GM12878 (cell line): ENCODE data around the gene GABBR2. TPM values are rescaled to one million over a fixed set of nuclear protein-coding genes. Genes with fewer than 3 reads are reported as not detected.

Experiments used
- ATAC-seq: fragments of 200-7000 bp; cut with Tn5 transposase; 3 replicates; pipeline ENCODE4 v1.9.1; 2020; ENCODE audit warnings: mild to moderate bottlenecking, moderate library complexity
- BruUV-seq: library from RNA; stranded (reverse); fragments of 400-500 nt; replicated peaks from 2 replicates; lab custom pipeline; 2021; lab: Mats Ljungman, UMichigan
- CTCF ChIA-PET: fragments of 300-600 bp; sonication (Branson Sonifier 250); formaldehyde crosslinking; extraction: SDS; loops from one replicate; lab custom pipeline; 2021; ENCODE audit warnings: inconsistent platforms; lab: Yijun Ruan, JAX
- POLR2A ChIA-PET: fragments of 350-600 bp; formaldehyde crosslinking; extraction: SDS; loops from one replicate; lab custom pipeline; 2021; ENCODE audit warnings: inconsistent platforms; lab: Charles Lee
- RAD21 ChIA-PET: fragments of 300-600 bp; sonication (Branson Sonifier 250); formaldehyde crosslinking; loops from one replicate; lab custom pipeline; 2023; ENCODE audit warnings: antibody characterized with exemption; ENCODE audit not compliant: unreplicated experiment; lab: Charles Lee
- SMC1A ChIA-PET: fragments of 300-600 bp; sonication (Branson Sonifier 250); formaldehyde crosslinking; loops from one replicate; lab custom pipeline; 2023; ENCODE audit not compliant: unreplicated experiment, uncharacterized antibody; lab: Charles Lee
- DNase-seq: peaks from one replicate; pipeline ENCODE4 v3.0.0-alpha.2; 2011; ENCODE audit warnings: low read depth, low spot score
- FAIRE-seq: peaks from 3 replicates; lab custom pipeline; 2011; peaks lifted over from hg19 to GRCh38; lab: Jason Lieb, UNC
- H2AFZ ChIP-seq: 2 replicates; pipeline ENCODE4 v1.6.0; 2011; ENCODE audit warnings: low read depth, low read length, control low read depth; ENCODE audit not compliant: control insufficient read depth
- H3K27ac ChIP-seq: 2 replicates; pipeline ENCODE4 v1.5.1; 2011; ENCODE audit warnings: control low read depth; ENCODE audit not compliant: control insufficient read depth, insufficient read depth
- H3K27me3 ChIP-seq, 2 experiments: replicated peaks in 1 of 2; 2 replicates each; pipeline versions ENCODE4 v1.6.0 to v1.6.1; 2011; ENCODE audit warnings: low read length in 1 of 2; ENCODE audit not compliant: control insufficient read depth in 2 of 2, insufficient read depth in 2 of 2
- H3K36me3 ChIP-seq, 2 experiments: 2 replicates each; pipeline ENCODE4 v1.5.1; 2011; ENCODE audit warnings: low read length in 1 of 2; ENCODE audit not compliant: control insufficient read depth in 2 of 2, insufficient read depth in 2 of 2
- H3K4me1 ChIP-seq: 2 replicates; pipeline ENCODE4 v1.6.1; 2011; ENCODE audit warnings: mild to moderate bottlenecking, low read length, moderate library complexity, mixed read lengths; ENCODE audit not compliant: control insufficient read depth, insufficient read depth
- H3K4me2 ChIP-seq: 2 replicates; pipeline ENCODE4 v1.6.0; 2011; ENCODE audit warnings: control low read depth; ENCODE audit not compliant: control insufficient read depth, insufficient read depth
- H3K4me3 ChIP-seq: fragments of 200-600 bp; sonication (generic); 2 replicates; pipeline ENCODE4 v1.5.1; 2016
- H3K79me2 ChIP-seq: 2 replicates; pipeline ENCODE4 v1.6.0; 2011; ENCODE audit warnings: low read length; ENCODE audit not compliant: control insufficient read depth, insufficient read depth
- H3K9ac ChIP-seq: 2 replicates; pipeline ENCODE4 v1.8.0; 2011; ENCODE audit warnings: low read length, control low read depth, mixed read lengths; ENCODE audit not compliant: control insufficient read depth, insufficient read depth
- H3K9me3 ChIP-seq: replicated peaks from 3 replicates; pipeline ENCODE4 v1.5.1; 2011; ENCODE audit warnings: mild to moderate bottlenecking, low read length; ENCODE audit not compliant: control insufficient read depth, insufficient read depth
- H4K20me1 ChIP-seq: 2 replicates; pipeline ENCODE4 v1.6.0; 2011; ENCODE audit not compliant: control insufficient read depth, insufficient read depth
- ASH2L ChIP-seq: fragments of 300-600, 200-600 bp; sonication (generic); IDR thresholded peaks from 2 replicates; pipeline ENCODE4 v1.6.1; 2017; ENCODE audit warnings: low read depth, mild to moderate bottlenecking, borderline replicate concordance
- CEBPB ChIP-seq, 2 experiments: fragments of 150-350 bp in 1 of 2; IDR thresholded peaks; 2 replicates each; pipeline ENCODE4 v1.6.1; 2012 to 2014; ENCODE audit warnings: low read depth in 2 of 2, low read length in 2 of 2, borderline replicate concordance in 1 of 2, inconsistent platforms in 1 of 2
- HCFC1 ChIP-seq: fragments of 150-350 bp; IDR thresholded peaks from 2 replicates; pipeline ENCODE4 v1.6.1; 2014; ENCODE audit warnings: low read length
- HDAC2 ChIP-seq: fragments of 200-600 bp; sonication (generic); IDR thresholded peaks from 2 replicates; pipeline ENCODE4 v1.6.1; 2017
- HSF1 ChIP-seq: fragments of 150-350 bp; IDR thresholded peaks from 2 replicates; pipeline ENCODE4 v1.6.1; 2014; ENCODE audit warnings: mild to moderate bottlenecking, low read depth, low read length
- IRF5 ChIP-seq: fragments of 450-650 bp; IDR thresholded peaks from 2 replicates; pipeline ENCODE4 v1.6.1; 2017; ENCODE audit warnings: borderline replicate concordance
- KLF5 ChIP-seq: fragments of 450-650 bp; IDR thresholded peaks from 2 replicates; pipeline ENCODE4 v1.6.1; 2014; ENCODE audit warnings: mild to moderate bottlenecking; ENCODE audit not compliant: partially characterized antibody
- NFIC ChIP-seq: IDR thresholded peaks from 2 replicates; pipeline ENCODE4 v1.6.1; 2012; ENCODE audit warnings: low read depth, mild to moderate bottlenecking, inconsistent platforms, low read length, moderate library complexity
- NR2C2 ChIP-seq: IDR thresholded peaks from 2 replicates; pipeline ENCODE4 v1.6.1; 2011; ENCODE audit warnings: borderline replicate concordance, low read depth; ENCODE audit not compliant: control insufficient read depth, insufficient read length
- PML ChIP-seq: IDR thresholded peaks from 2 replicates; pipeline ENCODE4 v1.6.1; 2012; ENCODE audit warnings: low read length, inconsistent platforms
- POLR2AphosphoS5 ChIP-seq: IDR thresholded peaks from 2 replicates; pipeline ENCODE4 v1.6.1; 2011; ENCODE audit warnings: mild to moderate bottlenecking, low read length, inconsistent platforms
- RELB ChIP-seq: fragments of 450-650 bp; IDR thresholded peaks from 2 replicates; pipeline ENCODE4 v1.6.1; 2017; ENCODE audit warnings: low read depth, mild to moderate bottlenecking, moderate library complexity
- SPI1 ChIP-seq: IDR thresholded peaks from 2 replicates; pipeline ENCODE4 v1.6.1; 2011; ENCODE audit warnings: low read depth, mild to moderate bottlenecking, low read length, moderate library complexity, borderline replicate concordance; ENCODE audit not compliant: insufficient read depth
- USF2 ChIP-seq: IDR thresholded peaks from 2 replicates; pipeline ENCODE4 v1.6.1; 2011; ENCODE audit warnings: low read depth, low read length, improper control_type of control experiment, borderline replicate concordance
- ZZZ3 ChIP-seq: IDR thresholded peaks from 2 replicates; pipeline ENCODE4 v1.6.1; 2011; ENCODE audit warnings: low read depth; ENCODE audit not compliant: control insufficient read depth, insufficient read length
- WGBS: methylation state at CpG from one replicate; pipeline ENCODE4 v1.1.6; 2016; ENCODE audit warnings: low lambda C conversion rate; ENCODE audit not compliant: insufficient replicate concordance, insufficient coverage; ENCODE audit errors: missing lambda C conversion rate; 5-methylcytosine and 5-hydroxymethylcytosine counted together
- in situ Hi-C: fragments of 300-500 bp; cut with MboI; formaldehyde crosslinking; loops from 9 replicates; pipeline ENCODE4 v1.14.3; 2018; ENCODE audit warnings: mixed read lengths
- intact Hi-C: fragments of 100-400 bp; cut with micrococcal nuclease; formaldehyde crosslinking; loops from one replicate; pipeline ENCODE4 v1.14.2; 2022; ENCODE audit not compliant: unreplicated experiment
- polyA plus RNA-seq, 11 experiments: library from polyadenylated mRNA; depleted of rRNA in 4 of 11; unstranded in 6 of 11; stranded (reverse) in 5 of 11; fragments of >200 nt; fragmentation: Nextera tagmentation in 4 of 11; fragmentation: Illumina TruSeq in 1 of 11; extraction: Ambion mirVana in 4 of 11; extraction: Trizol in 1 of 11; gene quantifications; 1 replicate in 1 of 11; 2 replicates in 10 of 11; pipeline versions ENCODE4 v1.2.1 to v1.2.3, GENCODE V29; 2011 to 2016; ENCODE audit warnings: inconsistent platforms in 2 of 11, missing spikeins in 2 of 11, low read depth in 1 of 11
- total RNA-seq, 4 experiments: library from RNA; depleted of rRNA in 3 of 4; stranded (reverse); fragments of >200 nt in 3 of 4; fragmentation: Illumina TruSeq in 1 of 4; extraction: Trizol in 1 of 4; gene quantifications; 2 replicates each; pipeline versions ENCODE4 v1.2.1 to v1.2.3, GENCODE V29; 2013 to 2021

GABBR2 gene
- total and polyA plus RNA-seq, 10 of the 15 experiments (the other 5 are each of a cell fraction or from before 2014, with no cell fraction given): 0.02 to 2.2 (median 0.06) TPM; not detected in 2

- ChIA-PET SMC1A (no interaction called here), CTCF (no interaction called here), RAD21 (no interaction called here), POLR2A (no interaction called here)
- in situ Hi-C loops: no loop called here
- Histone ChIP-seq H3K36me3 (no peaks in the 10 kb centered on the region), H3K9ac (no peak overlapping the region), H3K79me2 (no peaks in the 10 kb centered on the region), H3K4me3 (no peak overlapping the region), H3K9me3 (no peaks in the 10 kb centered on the region), H3K4me2 (no peak overlapping the region), H3K4me1 (no peaks in the 10 kb centered on the region), H3K27ac (no peak overlapping the region), H2AFZ (no peak overlapping the region), H3K27me3 (no peaks in the 10 kb centered on the region; a peak in 1 of 4 replicates), H4K20me1 (no peaks in the 10 kb centered on the region; the same call in 1 of the 2 replicates)
- ATAC-seq (no peak), DNase-seq (no peak), FAIRE-seq (no peak)
- WGBS: 31% methylated on average over 6 of the region's 6 CpGs
- TF ChIP-seq KLF5: no peak
- TF ChIP-seq ZZZ3: no peak
- no peak for TF ChIP-seq PML
- TF ChIP-seq SPI1: no peak
- TF ChIP-seq IRF5: no peak
- TF ChIP-seq ASH2L: no peak
- no peak for TF ChIP-seq NR2C2
- no peak for TF ChIP-seq NFIC
- no peak for TF ChIP-seq RELB
- no peak for TF ChIP-seq HCFC1
- TF ChIP-seq HDAC2: no peak
- no peak for TF ChIP-seq POLR2AphosphoS5
- TF ChIP-seq HSF1: no peak
- no peak for TF ChIP-seq USF2
- no peak for TF ChIP-seq CEBPB (IDR thresholded peaks at IDR 0.05; ENCODE audit: borderline replicate concordance in 1 of 2, low read depth in 2 of 2, low read length in 2 of 2)
- intact Hi-C loops: no loop called here
- BruUV-seq: no TSS peak
These were observed 202.2 kb downstream of the GABBR2 start for GRCh38 chr9:98506422-98507054.
